ENCODE results near the gene PHB1. TPM values are rescaled to one million over a fixed set of nuclear protein-coding genes. Genes with fewer than 3 reads are reported as not detected.

Gene PHB1
- total and polyA plus RNA-seq, 2 experiments from 2014 or later, result 194 to 211 TPM

DNA sequence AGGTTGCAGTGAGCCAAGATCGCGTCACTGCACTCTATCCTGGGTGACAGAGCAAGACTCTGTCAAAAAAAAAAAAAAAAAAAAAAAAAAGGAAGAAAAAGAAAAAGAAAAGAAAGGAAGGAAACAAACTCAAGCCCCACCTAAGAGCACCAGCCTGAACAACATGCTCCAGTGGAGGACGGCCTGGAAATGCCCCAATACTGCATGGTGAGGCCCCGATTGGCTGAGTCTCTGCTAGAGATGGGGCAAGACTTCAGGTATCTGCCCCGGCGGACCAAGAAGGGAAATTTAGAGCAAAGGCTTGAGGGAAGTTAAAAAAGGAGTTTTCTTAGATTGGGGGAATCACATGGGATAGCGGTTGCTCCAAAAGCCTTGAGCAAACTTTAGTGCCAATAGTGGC lies 42.3 kb downstream of the PHB1 start:
- ATAC-seq, result no peak
- H3K4me1 Mint-ChIP-seq, result peaks cover 41% of the 10 kb centered on the region
- Histone ChIP-seq H3F3A (replicated peaks; ENCODE audit: low read depth) (no peaks in the 10 kb centered on the region), H3K9me2 (ENCODE audit: insufficient read depth) (no peaks in the 10 kb centered on the region), H3K27ac (ENCODE audit: low read depth) (no peak overlapping the region), H4K20me1 (replicated peaks; ENCODE audit: insufficient read depth) (no peaks in the 10 kb centered on the region), H3K4me1 (ENCODE audit: insufficient read depth) (peaks cover 37% of the 10 kb centered on the region), H2AFZ (no peak overlapping the region), H3K79me2 (replicated peaks; ENCODE audit: insufficient read depth) (no peaks in the 10 kb centered on the region), H3K4me3 (no peak overlapping the region), H3K4me2 (no peak overlapping the region), H3K27me3 (ENCODE audit: insufficient read depth) (no peaks in the 10 kb centered on the region), H3K36me3 (ENCODE audit: insufficient read depth) (no peaks in the 10 kb centered on the region)
- no peak overlapping the region for H3K27ac Mint-ChIP-seq
- no peaks in the 10 kb centered on the region for H3K36me3 Mint-ChIP-seq (ENCODE audit: low read depth)
- H3K9me3 Mint-ChIP-seq, result no peaks in the 10 kb centered on the region
- no peak overlapping the region for H3K4me3 Mint-ChIP-seq
- DNase-seq (ENCODE audit: low spot score), result no peak
- peaks cover 19% of the 10 kb centered on the region for H3K27me3 Mint-ChIP-seq (ENCODE audit: insufficient read depth, low read depth, poor library complexity)
- TF ChIP-seq, protein P1, sequence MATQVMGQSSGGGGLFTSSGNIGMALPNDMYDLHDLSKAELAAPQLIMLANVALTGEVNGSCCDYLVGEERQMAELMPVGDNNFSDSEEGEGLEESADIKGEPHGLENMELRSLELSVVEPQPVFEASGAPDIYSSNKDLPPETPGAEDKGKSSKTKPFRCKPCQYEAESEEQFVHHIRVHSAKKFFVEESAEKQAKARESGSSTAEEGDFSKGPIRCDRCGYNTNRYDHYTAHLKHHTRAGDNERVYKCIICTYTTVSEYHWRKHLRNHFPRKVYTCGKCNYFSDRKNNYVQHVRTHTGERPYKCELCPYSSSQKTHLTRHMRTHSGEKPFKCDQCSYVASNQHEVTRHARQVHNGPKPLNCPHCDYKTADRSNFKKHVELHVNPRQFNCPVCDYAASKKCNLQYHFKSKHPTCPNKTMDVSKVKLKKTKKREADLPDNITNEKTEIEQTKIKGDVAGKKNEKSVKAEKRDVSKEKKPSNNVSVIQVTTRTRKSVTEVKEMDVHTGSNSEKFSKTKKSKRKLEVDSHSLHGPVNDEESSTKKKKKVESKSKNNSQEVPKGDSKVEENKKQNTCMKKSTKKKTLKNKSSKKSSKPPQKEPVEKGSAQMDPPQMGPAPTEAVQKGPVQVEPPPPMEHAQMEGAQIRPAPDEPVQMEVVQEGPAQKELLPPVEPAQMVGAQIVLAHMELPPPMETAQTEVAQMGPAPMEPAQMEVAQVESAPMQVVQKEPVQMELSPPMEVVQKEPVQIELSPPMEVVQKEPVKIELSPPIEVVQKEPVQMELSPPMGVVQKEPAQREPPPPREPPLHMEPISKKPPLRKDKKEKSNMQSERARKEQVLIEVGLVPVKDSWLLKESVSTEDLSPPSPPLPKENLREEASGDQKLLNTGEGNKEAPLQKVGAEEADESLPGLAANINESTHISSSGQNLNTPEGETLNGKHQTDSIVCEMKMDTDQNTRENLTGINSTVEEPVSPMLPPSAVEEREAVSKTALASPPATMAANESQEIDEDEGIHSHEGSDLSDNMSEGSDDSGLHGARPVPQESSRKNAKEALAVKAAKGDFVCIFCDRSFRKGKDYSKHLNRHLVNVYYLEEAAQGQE (IDR thresholded peaks at IDR 0.05; ENCODE audit: unreplicated experiment), result no peak
- TF ChIP-seq CTCF (conservative IDR thresholded peaks at IDR 0.05; ENCODE audit: low read depth in 2 of 2) (no peak), CREB1 (CRISPR knock-in tag; IDR thresholded peaks at IDR 0.05; ENCODE audit: low read depth) (no peak), EZH2phosphoT487 (IDR thresholded peaks at IDR 0.05; ENCODE audit: unreplicated experiment) (no peak)

DNA sequence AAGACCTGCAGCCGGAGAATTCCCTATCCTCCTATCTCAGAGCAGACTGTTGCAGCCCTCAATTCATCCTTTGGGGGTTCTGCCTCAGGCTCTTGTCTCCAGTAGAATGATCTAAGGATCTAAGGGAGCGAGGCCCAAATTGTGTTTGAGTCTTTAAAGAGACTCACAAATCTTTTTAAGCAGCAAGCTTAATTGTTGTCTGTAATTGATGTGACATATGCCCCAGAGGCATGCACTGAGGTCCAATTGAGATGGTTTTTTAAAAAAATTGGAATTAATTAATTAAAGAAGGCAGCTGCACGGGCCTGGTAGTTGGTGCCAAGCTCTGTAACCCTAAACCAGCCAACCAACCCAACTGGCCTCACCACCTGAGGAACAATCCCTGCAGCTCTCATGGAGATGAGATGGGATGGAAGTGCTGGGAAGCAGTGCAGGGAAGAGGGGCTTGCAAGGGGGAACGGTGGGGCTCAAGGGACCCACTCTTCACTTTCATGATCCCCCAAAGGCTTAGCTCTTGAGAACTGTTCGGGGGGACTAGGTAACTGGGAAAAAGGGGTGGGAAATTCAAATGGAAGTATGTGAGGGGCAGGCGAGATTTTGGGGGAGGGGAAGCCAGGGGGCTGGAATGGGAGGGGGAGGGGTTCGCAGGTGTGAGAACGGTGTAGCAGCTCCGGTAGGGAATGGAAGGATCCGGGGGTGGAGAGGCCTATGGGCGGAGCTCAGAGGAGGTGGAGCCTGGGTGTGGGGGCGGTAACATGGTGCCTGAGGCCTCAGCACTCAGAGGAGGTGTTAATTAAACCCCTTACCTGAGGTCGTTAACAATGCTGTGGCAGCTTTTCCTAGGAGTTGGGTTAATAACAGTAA lies 43.5 kb downstream of the PHB1 start:
- peaks cover 26% of the 10 kb centered on the region for H3K4me1 ChIP-seq (ENCODE audit: insufficient read depth)
- no peaks in the 10 kb centered on the region for H3K36me3 Mint-ChIP-seq (ENCODE audit: low read depth)
- no peaks in the 10 kb centered on the region for H3K36me3 ChIP-seq (ENCODE audit: insufficient read depth)
- no peaks in the 10 kb centered on the region for H4K20me1 ChIP-seq (replicated peaks; ENCODE audit: insufficient read depth)
- peak overlapping the region; percentile 14; the same call in 1 of the 2 replicates for H2AFZ ChIP-seq
- H3K4me2 ChIP-seq, result peak overlapping the region; percentile 71
- H3K9me3 Mint-ChIP-seq, result no peaks in the 10 kb centered on the region
- H3K4me3 Mint-ChIP-seq, result peak overlapping the region; percentile 18; the same call in 1 of the 3 replicates
- no peaks in the 10 kb centered on the region for H3K27me3 ChIP-seq (ENCODE audit: insufficient read depth)
- H3K79me2 ChIP-seq (replicated peaks; ENCODE audit: insufficient read depth), result no peaks in the 10 kb centered on the region
- H3K27ac ChIP-seq (ENCODE audit: low read depth), result peak overlapping the region; percentile 93
- H3K9me2 ChIP-seq (ENCODE audit: insufficient read depth), result no peaks in the 10 kb centered on the region
- H3F3A ChIP-seq (replicated peaks; ENCODE audit: low read depth), result no peaks in the 10 kb centered on the region
- peaks cover 17% of the 10 kb centered on the region for H3K27me3 Mint-ChIP-seq (ENCODE audit: insufficient read depth, low read depth, poor library complexity)
- peak overlapping the region; percentile 36 for H3K4me3 ChIP-seq
- peaks cover 33% of the 10 kb centered on the region for H3K4me1 Mint-ChIP-seq
- DNase-seq (ENCODE audit: low spot score) (peak; percentile 98), ATAC-seq (peak; percentile 98)
- H3K27ac Mint-ChIP-seq, result peak overlapping the region; percentile 89
- TF ChIP-seq NANOG (IDR thresholded peaks at IDR 0.05; ENCODE audit: borderline replicate concordance) (no peak), JUNB (IDR thresholded peaks at IDR 0.05; ENCODE audit: unreplicated experiment) (no peak), POLR2AphosphoS5 (IDR thresholded peaks at IDR 0.05; ENCODE audit: low read depth) (peak; percentile 40; the same call in 1 of the 2 replicates), STAT1 (IDR thresholded peaks at IDR 0.05; ENCODE audit: unreplicated experiment) (no peak), CREB1 (CRISPR knock-in tag; IDR thresholded peaks at IDR 0.05; ENCODE audit: low read depth) (no peak)
- TF ChIP-seq, protein P2, sequence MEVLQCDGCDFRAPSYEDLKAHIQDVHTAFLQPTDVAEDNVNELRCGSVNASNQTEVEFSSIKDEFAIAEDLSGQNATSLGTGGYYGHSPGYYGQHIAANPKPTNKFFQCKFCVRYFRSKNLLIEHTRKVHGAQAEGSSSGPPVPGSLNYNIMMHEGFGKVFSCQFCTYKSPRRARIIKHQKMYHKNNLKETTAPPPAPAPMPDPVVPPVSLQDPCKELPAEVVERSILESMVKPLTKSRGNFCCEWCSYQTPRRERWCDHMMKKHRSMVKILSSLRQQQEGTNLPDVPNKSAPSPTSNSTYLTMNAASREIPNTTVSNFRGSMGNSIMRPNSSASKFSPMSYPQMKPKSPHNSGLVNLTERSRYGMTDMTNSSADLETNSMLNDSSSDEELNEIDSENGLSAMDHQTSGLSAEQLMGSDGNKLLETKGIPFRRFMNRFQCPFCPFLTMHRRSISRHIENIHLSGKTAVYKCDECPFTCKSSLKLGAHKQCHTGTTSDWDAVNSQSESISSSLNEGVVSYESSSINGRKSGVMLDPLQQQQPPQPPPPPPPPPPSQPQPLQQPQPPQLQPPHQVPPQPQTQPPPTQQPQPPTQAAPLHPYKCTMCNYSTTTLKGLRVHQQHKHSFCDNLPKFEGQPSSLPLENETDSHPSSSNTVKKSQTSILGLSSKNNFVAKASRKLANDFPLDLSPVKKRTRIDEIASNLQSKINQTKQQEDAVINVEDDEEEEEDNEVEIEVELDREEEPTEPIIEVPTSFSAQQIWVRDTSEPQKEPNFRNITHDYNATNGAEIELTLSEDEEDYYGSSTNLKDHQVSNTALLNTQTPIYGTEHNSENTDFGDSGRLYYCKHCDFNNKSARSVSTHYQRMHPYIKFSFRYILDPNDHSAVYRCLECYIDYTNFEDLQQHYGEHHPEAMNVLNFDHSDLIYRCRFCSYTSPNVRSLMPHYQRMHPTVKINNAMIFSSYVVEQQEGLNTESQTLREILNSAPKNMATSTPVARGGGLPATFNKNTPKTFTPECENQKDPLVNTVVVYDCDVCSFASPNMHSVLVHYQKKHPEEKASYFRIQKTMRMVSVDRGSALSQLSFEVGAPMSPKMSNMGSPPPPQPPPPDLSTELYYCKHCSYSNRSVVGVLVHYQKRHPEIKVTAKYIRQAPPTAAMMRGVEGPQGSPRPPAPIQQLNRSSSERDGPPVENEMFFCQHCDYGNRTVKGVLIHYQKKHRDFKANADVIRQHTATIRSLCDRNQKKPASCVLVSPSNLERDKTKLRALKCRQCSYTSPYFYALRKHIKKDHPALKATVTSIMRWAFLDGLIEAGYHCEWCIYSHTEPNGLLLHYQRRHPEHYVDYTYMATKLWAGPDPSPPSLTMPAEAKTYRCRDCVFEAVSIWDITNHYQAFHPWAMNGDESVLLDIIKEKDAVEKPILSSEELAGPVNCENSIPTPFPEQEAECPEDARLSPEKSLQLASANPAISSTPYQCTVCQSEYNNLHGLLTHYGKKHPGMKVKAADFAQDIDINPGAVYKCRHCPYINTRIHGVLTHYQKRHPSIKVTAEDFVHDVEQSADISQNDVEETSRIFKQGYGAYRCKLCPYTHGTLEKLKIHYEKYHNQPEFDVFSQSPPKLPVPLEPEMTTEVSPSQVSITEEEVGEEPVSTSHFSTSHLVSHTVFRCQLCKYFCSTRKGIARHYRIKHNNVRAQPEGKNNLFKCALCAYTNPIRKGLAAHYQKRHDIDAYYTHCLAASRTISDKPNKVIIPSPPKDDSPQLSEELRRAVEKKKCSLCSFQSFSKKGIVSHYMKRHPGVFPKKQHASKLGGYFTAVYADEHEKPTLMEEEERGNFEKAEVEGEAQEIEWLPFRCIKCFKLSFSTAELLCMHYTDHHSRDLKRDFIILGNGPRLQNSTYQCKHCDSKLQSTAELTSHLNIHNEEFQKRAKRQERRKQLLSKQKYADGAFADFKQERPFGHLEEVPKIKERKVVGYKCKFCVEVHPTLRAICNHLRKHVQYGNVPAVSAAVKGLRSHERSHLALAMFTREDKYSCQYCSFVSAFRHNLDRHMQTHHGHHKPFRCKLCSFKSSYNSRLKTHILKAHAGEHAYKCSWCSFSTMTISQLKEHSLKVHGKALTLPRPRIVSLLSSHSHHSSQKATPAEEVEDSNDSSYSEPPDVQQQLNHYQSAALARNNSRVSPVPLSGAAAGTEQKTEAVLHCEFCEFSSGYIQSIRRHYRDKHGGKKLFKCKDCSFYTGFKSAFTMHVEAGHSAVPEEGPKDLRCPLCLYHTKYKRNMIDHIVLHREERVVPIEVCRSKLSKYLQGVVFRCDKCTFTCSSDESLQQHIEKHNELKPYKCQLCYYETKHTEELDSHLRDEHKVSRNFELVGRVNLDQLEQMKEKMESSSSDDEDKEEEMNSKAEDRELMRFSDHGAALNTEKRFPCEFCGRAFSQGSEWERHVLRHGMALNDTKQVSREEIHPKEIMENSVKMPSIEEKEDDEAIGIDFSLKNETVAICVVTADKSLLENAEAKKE (CRISPR knock-in tag; IDR thresholded peaks at IDR 0.05), result peak; percentile 65; the same call in 1 of the 2 replicates

All from GM23338 (cell line).